CD4-positive, alpha-beta T cell (primary cell): Measurements from ENCODE around the gene KRTAP10-11. TPM values are rescaled to one million over a fixed set of nuclear protein-coding genes. Genes with fewer than 3 reads are reported as not detected.
"Not testable (repeated sequence)": the region's sequence is repeated elsewhere in the genome, so short reads cannot be mapped to it uniquely, and the experiment has no call there.

Experiments
- ATAC-seq: fragments of 200-7000 bp; cut with Tn5 transposase; one replicate; pipeline ENCODE4 v1.10.0; 2022; ENCODE audit warnings: mild to moderate bottlenecking; ENCODE audit not compliant: poor library complexity
- CTCF ChIA-PET: fragments of 350-600 bp; sonication (Branson Sonifier 250); formaldehyde crosslinking; loops from one replicate; lab custom pipeline; 2021; ENCODE audit warnings: antibody characterized with exemption, inconsistent platforms; lab: Charles Lee
- POLR2A ChIA-PET: fragments of 350-600 bp; sonication (Branson Sonifier 250); formaldehyde crosslinking; loops from one replicate; lab custom pipeline; 2021; ENCODE audit warnings: antibody characterized with exemption, inconsistent platforms; lab: Charles Lee
- DNase-seq, 14 experiments: peaks; one replicate each; pipeline ENCODE4 v3.0.0-alpha.2; 2013 to 2020; ENCODE audit warnings: mixed read lengths in 2 of 14
- H3K27ac ChIP-seq, 2 donors: one replicate each; pipeline versions ENCODE4 v1.5.1 to v1.7.0; 2013; ENCODE audit warnings: low read length in 2 of 2, low read depth in 1 of 2, mild to moderate bottlenecking in 1 of 2
- H3K27me3 ChIP-seq, 2 experiments: 1 replicate in 1 of 2; 2 replicates in 1 of 2; pipeline versions ENCODE4 v1.6.1 to v1.7.0; 2013; ENCODE audit warnings: low read length in 2 of 2, control low read depth in 1 of 2, mild to moderate bottlenecking in 1 of 2, moderate library complexity in 1 of 2; ENCODE audit not compliant: insufficient read depth in 2 of 2, control insufficient read depth in 1 of 2
- H3K36me3 ChIP-seq: one replicate; pipeline ENCODE4 v1.6.1; 2013; ENCODE audit warnings: low read length, control low read depth; ENCODE audit not compliant: insufficient read depth
- H3K4me1 ChIP-seq: one replicate; pipeline ENCODE4 v1.6.1; 2013; ENCODE audit warnings: low read length, control low read depth; ENCODE audit not compliant: insufficient read depth
- H3K4me3 ChIP-seq: one replicate; pipeline ENCODE4 v1.5.1; 2013; ENCODE audit warnings: mild to moderate bottlenecking, low read length, moderate library complexity
- H3K9me3 ChIP-seq, 2 experiments: 1 replicate in 1 of 2; 2 replicates in 1 of 2; pipeline versions ENCODE4 v1.6.1 to v1.7.0; 2013; ENCODE audit warnings: low read length in 2 of 2, mild to moderate bottlenecking in 2 of 2, control low read depth in 1 of 2, moderate library complexity in 1 of 2; ENCODE audit not compliant: control insufficient read depth in 1 of 2, insufficient read depth in 1 of 2
- H3K27ac Mint-ChIP-seq: one replicate; pipeline ENCODE4 v1.8.0; 2020; ENCODE audit warnings: mixed read lengths
- H3K27me3 Mint-ChIP-seq: one replicate; pipeline ENCODE4 v1.8.0; 2021; ENCODE audit warnings: mixed read lengths
- H3K36me3 Mint-ChIP-seq: one replicate; pipeline ENCODE4 v1.8.0; 2021; ENCODE audit warnings: low read depth, mixed read lengths
- H3K4me1 Mint-ChIP-seq: one replicate; pipeline ENCODE4 v1.8.0; 2021; ENCODE audit warnings: low read depth, mixed read lengths
- H3K4me3 Mint-ChIP-seq: one replicate; pipeline ENCODE4 v1.8.0; 2020; ENCODE audit warnings: mild to moderate bottlenecking, mixed read lengths
- H3K9me3 Mint-ChIP-seq: one replicate; pipeline ENCODE4 v1.8.0; 2020; ENCODE audit warnings: mixed read lengths
- intact Hi-C, 2 experiments: fragments of 100-400 bp; cut with DNase I in 1 of 2; cut with micrococcal nuclease in 1 of 2; formaldehyde crosslinking; loops; one replicate each; pipeline versions ENCODE4 v1.15.1 to v1.9.0; 2023 to 2025; cut with DNase I, micrococcal nuclease
- total RNA-seq, 174 experiments: library from RNA in 2 of 174; stranded (reverse) in 2 of 174; gene quantifications; one replicate each; pipeline ENCODE4 v1.2.3 and lab custom pipeline; 2021 to 2026
- TF ChIP-seq, protein P1 (sequence below): fragments of 200-600 bp; IDR thresholded peaks from one replicate; pipeline ENCODE4 v1.8.0; 2022; ENCODE audit warnings: antibody characterized with exemption, mild to moderate bottlenecking

The KRTAP10-11 gene
- total RNA-seq, 2 experiments from 2014 or later: not detected

DNA sequence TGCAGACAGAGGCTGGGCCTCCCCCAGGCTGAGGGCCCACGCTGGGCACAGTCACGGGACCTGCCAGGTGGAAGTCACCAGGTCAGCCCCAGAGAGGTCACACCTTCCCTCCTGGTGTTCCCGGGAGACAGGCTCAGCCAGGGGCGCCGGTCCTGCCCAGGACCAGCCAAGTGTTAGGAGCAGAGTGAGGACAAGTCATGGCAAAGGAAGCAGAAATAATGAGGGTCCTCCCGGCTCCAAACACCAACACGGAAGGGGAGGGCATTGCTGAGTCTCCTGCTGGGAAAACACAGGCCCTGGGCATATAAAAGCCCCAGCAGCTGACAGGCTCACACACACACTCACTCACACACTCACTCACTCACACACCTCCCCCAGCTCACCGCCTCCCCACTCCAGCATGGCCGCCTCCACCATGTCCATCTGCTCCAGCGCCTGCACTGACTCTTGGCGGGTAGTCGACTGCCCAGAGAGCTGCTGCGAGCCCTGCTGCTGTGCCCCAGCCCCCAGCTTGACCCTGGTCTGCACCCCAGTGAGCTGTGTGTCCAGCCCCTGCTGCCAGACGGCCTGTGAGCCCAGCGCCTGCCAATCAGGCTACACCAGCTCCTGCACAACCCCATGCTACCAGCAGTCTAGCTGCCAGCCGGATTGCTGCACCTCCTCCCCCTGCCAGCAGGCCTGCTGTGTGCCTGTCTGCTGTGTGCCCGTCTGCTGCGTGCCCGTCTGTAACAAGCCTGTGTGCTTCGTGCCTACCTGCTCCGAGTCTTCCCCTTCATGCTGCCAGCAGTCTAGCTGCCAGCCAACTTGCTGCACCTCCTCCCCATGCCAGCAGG is 9.0 kb upstream of the KRTAP10-11 start, which contains the start of gene KRTAP10-10:
KRTAP10-10 (plus strand) TSS at position 339 of the 833 bp plus-strand sequence; CDS start at position 401, 62 bp downstream.
- Histone ChIP-seq H3K27ac (no peak within 1 kb of the TSS), H3K9me3 (peaks cover 15 to 22% of the 10 kb centered on the region in 2 experiments), H3K4me3 (no peak within 1 kb of the TSS), H3K36me3 (no peaks in the 10 kb centered on the region), H3K4me1 (no peaks in the 10 kb centered on the region), H3K27me3 (peaks cover 0 to 2% of the 10 kb centered on the region in 2 experiments)
- Mint-ChIP-seq H3K27me3 (no peaks in the 10 kb centered on the region), H3K9me3 (peaks cover 9% of the 10 kb centered on the region), H3K27ac (no peak within 1 kb of the TSS), H3K36me3 (peaks cover 6% of the 10 kb centered on the region), H3K4me1 (no peaks in the 10 kb centered on the region), H3K4me3 (no peak within 1 kb of the TSS)
- CTCF ChIA-PET: no interaction called here
- TF ChIP-seq, protein P1, sequence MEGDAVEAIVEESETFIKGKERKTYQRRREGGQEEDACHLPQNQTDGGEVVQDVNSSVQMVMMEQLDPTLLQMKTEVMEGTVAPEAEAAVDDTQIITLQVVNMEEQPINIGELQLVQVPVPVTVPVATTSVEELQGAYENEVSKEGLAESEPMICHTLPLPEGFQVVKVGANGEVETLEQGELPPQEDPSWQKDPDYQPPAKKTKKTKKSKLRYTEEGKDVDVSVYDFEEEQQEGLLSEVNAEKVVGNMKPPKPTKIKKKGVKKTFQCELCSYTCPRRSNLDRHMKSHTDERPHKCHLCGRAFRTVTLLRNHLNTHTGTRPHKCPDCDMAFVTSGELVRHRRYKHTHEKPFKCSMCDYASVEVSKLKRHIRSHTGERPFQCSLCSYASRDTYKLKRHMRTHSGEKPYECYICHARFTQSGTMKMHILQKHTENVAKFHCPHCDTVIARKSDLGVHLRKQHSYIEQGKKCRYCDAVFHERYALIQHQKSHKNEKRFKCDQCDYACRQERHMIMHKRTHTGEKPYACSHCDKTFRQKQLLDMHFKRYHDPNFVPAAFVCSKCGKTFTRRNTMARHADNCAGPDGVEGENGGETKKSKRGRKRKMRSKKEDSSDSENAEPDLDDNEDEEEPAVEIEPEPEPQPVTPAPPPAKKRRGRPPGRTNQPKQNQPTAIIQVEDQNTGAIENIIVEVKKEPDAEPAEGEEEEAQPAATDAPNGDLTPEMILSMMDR: no peak
- ATAC-seq: no peak
- POLR2A ChIA-PET: no interaction called here
- intact Hi-C loops: no loop called here
- peak in 1 of 14 experiments; percentile 7 for DNase-seq

DNA sequence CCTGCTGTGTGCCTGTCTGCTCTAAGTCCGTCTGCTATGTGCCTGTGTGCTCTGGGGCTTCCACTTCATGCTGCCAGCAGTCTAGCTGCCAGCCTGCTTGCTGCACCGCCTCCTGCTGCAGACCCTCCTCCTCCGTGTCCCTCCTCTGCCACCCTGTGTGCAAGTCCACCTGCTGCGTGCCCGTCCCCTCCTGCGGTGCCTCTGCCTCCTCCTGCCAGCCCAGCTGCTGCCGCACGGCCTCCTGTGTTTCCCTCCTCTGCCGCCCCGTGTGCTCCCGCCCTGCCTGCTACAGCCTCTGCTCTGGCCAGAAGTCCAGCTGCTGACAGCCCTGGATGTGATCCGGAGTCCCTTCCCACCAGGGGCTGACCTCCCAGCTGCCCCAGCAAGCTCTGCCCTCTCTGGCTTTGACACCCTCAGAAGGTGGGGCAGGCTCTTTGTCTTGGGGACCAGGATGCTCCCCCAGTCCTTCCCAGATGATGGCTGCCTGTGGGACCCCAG is 8.3 kb upstream of the KRTAP10-11 start:
- H3K27ac Mint-ChIP-seq, H3K27ac ChIP-seq, H3K36me3 Mint-ChIP-seq, H3K27me3 ChIP-seq, H3K27me3 Mint-ChIP-seq, H3K4me3 Mint-ChIP-seq, CTCF ChIA-PET, intact Hi-C loops, DNase-seq, H3K4me3 ChIP-seq, H3K36me3 ChIP-seq, ATAC-seq, H3K4me1 ChIP-seq, H3K4me1 Mint-ChIP-seq, POLR2A ChIA-PET: not testable (repeated sequence)
- H3K9me3 ChIP-seq: peaks cover 9 to 17% of the 10 kb centered on the region in 2 experiments
- peaks cover 10% of the 10 kb centered on the region for H3K9me3 Mint-ChIP-seq

DNA sequence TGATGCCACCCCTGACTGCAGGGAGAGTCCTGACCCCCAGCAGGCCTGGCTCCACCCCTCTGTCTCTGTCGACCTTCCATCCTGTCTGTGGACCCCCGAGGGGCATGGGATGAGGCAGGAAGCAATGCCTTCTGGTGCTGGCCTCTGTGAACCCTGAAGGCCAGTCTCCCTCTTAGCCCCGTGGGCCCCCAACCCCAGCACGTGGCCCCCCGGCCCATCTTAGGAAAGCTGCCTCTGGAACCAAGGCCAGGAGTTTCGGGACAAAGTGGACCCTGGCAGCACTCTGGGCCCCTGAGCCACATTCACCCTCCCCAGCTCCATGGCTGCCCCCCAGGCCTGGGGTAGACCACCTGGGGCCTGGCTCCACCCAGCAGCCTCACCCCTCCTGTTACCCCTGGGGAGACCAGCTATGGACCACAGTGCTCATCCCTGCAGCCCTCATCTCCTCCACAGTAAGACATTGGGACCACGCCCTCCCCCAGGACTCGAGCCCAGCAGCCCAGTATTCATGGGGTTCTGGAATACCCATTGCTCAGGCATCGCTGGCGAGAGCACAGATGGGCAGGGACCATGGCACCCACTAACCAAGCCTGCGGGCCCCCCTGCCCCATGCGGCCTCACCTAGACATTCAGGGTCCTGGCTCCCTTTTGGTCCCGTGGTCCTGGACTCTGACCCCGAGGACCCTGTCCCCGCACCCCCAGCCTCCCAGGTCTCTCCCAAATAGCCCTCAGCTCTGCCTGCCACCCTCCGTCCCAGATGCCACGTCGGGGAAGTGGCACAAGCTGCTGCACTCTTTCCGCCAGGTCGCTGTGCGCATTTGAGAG is 7.5 kb upstream of the KRTAP10-11 start:
- intact Hi-C loops, POLR2A ChIA-PET, ATAC-seq, DNase-seq, H3K4me1 ChIP-seq, H3K27ac ChIP-seq, H3K36me3 Mint-ChIP-seq, CTCF ChIA-PET, H3K36me3 ChIP-seq, H3K27me3 Mint-ChIP-seq, H3K4me3 Mint-ChIP-seq, H3K27ac Mint-ChIP-seq, H3K4me1 Mint-ChIP-seq, H3K9me3 Mint-ChIP-seq, H3K27me3 ChIP-seq, H3K4me3 ChIP-seq: not testable (repeated sequence)
- peaks cover 11% of the 10 kb centered on the region in 2 experiments for H3K9me3 ChIP-seq

DNA sequence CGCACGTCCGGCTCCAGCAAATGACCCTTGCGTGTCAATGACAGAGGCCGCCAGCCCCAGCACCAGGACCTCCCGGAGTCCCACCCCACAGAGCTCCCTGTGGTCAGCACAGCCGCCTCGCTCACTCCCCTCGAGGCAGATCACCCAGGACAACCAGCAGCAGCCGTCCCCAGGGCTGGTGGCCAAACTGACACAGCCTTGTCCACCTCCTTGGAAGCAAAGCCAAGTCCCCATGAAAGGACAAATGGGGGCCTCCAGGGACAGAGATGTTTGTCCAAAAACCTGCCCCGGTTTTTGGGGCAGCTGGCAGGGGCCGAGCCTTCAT is 6.9 kb upstream of the KRTAP10-11 start:
- ATAC-seq: no peak
- CTCF ChIA-PET: no interaction called here
- TF ChIP-seq, protein P1: no peak
- Mint-ChIP-seq H3K9me3 (peaks cover 7% of the 10 kb centered on the region), H3K4me3 (no peak overlapping the region), H3K4me1 (no peaks in the 10 kb centered on the region), H3K27ac (no peak overlapping the region), H3K27me3 (no peaks in the 10 kb centered on the region), H3K36me3 (peaks cover 5% of the 10 kb centered on the region)
- H3K27me3 ChIP-seq: peaks cover 0 to 2% of the 10 kb centered on the region in 2 experiments
- no peak overlapping the region for H3K4me3 ChIP-seq
- peaks cover 13 to 14% of the 10 kb centered on the region in 2 experiments for H3K9me3 ChIP-seq
- H3K4me1 ChIP-seq: no peaks in the 10 kb centered on the region
- no peak overlapping the region for H3K27ac ChIP-seq
- DNase-seq: peak in 1 of 14 experiments; percentile 9
- H3K36me3 ChIP-seq: no peaks in the 10 kb centered on the region
- intact Hi-C loops: no loop called here
- POLR2A ChIA-PET: no interaction called here
